Glutamatergic neuron (in vitro differentiated cells): ENCODE data around the gene PI4KA. TPM values are rescaled to one million over a fixed set of nuclear protein-coding genes. Genes with fewer than 3 reads are reported as not detected.

ENCODE experiments used
- DNase-seq: peaks from one replicate; pipeline ENCODE4 v3.0.0; 2022
- H3K27ac Mint-ChIP-seq: one replicate; pipeline ENCODE4 v1.8.0; 2020; ENCODE audit warnings: mild to moderate bottlenecking, mixed read lengths, inconsistent platforms; ENCODE audit not compliant: unreplicated experiment
- H3K27me3 Mint-ChIP-seq: one replicate; pipeline ENCODE4 v1.8.0; 2020; ENCODE audit warnings: mild to moderate bottlenecking, moderate library complexity, mixed read lengths, inconsistent platforms; ENCODE audit not compliant: unreplicated experiment
- H3K36me3 Mint-ChIP-seq: one replicate; pipeline ENCODE4 v1.8.0; 2020; ENCODE audit warnings: mild to moderate bottlenecking, mixed read lengths, inconsistent platforms; ENCODE audit not compliant: unreplicated experiment
- H3K4me1 Mint-ChIP-seq: one replicate; pipeline ENCODE4 v1.8.0; 2020; ENCODE audit warnings: mild to moderate bottlenecking, low read depth, mixed read lengths, inconsistent platforms; ENCODE audit not compliant: unreplicated experiment
- H3K4me3 Mint-ChIP-seq: one replicate; pipeline ENCODE4 v1.8.0; 2020; ENCODE audit warnings: mild to moderate bottlenecking, mixed read lengths, inconsistent platforms; ENCODE audit not compliant: unreplicated experiment
- H3K9me3 Mint-ChIP-seq: one replicate; pipeline ENCODE4 v1.8.0; 2020; ENCODE audit warnings: mild to moderate bottlenecking, moderate library complexity, mixed read lengths, inconsistent platforms; ENCODE audit not compliant: unreplicated experiment
- long read RNA-seq: library from polyadenylated mRNA; unstranded; transcript quantifications from one replicate; pipeline ENCODE4 v2.0.0, GENCODE V29; 2020; ENCODE audit not compliant: unreplicated experiment
- total RNA-seq: library from RNA; stranded (reverse); fragmentation: NEBNext Ultra II Directional; extraction: Animal tissue kit (Norgen Biotek cat#: 25700); gene quantifications from one replicate; pipeline ENCODE4 v1.2.1, GENCODE V29; 2021; ENCODE audit not compliant: unreplicated experiment
- TF ChIP-seq, protein P1 (sequence below): fragments of 200-600 bp; sonication (generic); IDR thresholded peaks from one replicate; pipeline ENCODE4 v1.5.0; 2021; ENCODE audit not compliant: partially characterized antibody, unreplicated experiment

PI4KA gene
- total RNA-seq: 165 TPM
- long read RNA-seq, partial matches to known transcripts: 3 of 4 reads
- long read RNA-seq, other reads (novel, unspliced or antisense): 1 of 4 reads

DNA sequence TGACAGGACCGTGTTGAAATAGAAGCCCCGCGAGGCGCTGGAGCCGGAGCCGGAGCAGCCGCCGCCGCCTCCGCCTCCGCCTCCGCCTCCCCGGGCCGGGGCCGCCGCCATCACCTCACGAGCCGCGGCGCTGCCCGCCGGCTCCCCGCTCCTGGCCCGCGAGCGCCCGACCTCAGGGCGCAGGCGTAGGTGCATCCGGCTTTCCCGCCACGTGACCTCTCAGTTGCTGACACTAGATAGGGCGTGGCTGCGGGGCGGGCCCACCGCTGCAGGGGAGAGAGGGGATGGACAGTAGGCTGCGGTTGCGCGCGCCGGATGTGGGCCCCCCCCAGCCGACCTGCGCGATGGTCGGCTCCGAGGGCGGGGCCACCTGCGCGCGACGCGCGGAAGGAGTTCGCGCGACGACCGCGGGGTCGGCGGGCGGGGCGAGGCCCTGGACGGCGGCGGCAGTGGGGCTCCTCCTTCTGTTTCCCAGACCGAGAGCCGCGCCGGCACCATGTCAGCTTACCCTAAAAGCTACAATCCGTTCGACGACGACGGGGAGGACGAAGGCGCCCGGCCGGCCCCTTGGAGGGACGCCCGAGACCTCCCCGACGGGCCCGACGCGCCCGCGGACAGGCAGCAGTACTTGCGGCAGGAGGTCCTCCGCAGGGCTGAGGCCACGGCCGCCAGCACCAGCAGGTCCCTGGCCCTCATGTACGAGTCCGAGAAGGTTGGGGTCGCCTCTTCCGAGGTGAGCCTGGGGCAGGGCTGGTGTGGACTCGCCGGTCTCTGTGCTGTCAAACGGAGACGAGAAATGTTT, at the start of gene PI4KA, which contains the start of gene SNAP29:
PI4KA (minus strand) TSS at position 197 of the 802 bp plus-strand sequence; CDS start at position 111, 86 bp downstream.
SNAP29 (plus strand) TSS at position 393 of the 802 bp plus-strand sequence; CDS start at position 497, 104 bp downstream.
- H3K27ac Mint-ChIP-seq: peak within 1 kb of the TSS; percentile 87
- H3K9me3 Mint-ChIP-seq: no peaks in the 10 kb centered on the region
- peaks cover 15% of the 10 kb centered on the region for H3K4me1 Mint-ChIP-seq
- no peaks in the 10 kb centered on the region for H3K36me3 Mint-ChIP-seq
- peak; percentile 98 for DNase-seq
- TF ChIP-seq, protein P1, sequence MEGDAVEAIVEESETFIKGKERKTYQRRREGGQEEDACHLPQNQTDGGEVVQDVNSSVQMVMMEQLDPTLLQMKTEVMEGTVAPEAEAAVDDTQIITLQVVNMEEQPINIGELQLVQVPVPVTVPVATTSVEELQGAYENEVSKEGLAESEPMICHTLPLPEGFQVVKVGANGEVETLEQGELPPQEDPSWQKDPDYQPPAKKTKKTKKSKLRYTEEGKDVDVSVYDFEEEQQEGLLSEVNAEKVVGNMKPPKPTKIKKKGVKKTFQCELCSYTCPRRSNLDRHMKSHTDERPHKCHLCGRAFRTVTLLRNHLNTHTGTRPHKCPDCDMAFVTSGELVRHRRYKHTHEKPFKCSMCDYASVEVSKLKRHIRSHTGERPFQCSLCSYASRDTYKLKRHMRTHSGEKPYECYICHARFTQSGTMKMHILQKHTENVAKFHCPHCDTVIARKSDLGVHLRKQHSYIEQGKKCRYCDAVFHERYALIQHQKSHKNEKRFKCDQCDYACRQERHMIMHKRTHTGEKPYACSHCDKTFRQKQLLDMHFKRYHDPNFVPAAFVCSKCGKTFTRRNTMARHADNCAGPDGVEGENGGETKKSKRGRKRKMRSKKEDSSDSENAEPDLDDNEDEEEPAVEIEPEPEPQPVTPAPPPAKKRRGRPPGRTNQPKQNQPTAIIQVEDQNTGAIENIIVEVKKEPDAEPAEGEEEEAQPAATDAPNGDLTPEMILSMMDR: no peak
- peak within 1 kb of the TSS; percentile 95 for H3K4me3 Mint-ChIP-seq
- peaks cover 9% of the 10 kb centered on the region for H3K27me3 Mint-ChIP-seq

DNA sequence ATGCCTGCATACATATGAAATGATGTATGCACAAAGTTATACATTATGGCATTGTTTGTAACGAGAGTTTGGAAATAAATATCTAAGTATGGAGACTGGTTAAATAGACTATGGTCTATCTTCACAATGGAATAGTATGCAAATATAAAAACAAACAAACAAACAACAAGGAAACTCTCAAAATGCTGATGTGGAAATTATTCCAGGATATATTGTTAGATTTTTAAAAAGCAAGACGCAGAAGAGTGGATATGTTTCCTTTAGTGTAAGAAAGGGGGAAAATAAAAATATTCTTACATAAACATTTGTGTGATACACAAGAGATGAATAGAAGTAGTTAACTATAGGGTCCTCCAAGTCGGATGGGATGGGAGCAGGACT, 47.8 kb upstream of the PI4KA start:
- Mint-ChIP-seq H3K36me3 (no peaks in the 10 kb centered on the region), H3K4me1 (no peaks in the 10 kb centered on the region), H3K4me3 (no peak overlapping the region), H3K27ac (no peak overlapping the region), H3K27me3 (peaks cover 2% of the 10 kb centered on the region), H3K9me3 (no peaks in the 10 kb centered on the region)
- no peak for DNase-seq
- TF ChIP-seq, protein P1: no peak

DNA sequence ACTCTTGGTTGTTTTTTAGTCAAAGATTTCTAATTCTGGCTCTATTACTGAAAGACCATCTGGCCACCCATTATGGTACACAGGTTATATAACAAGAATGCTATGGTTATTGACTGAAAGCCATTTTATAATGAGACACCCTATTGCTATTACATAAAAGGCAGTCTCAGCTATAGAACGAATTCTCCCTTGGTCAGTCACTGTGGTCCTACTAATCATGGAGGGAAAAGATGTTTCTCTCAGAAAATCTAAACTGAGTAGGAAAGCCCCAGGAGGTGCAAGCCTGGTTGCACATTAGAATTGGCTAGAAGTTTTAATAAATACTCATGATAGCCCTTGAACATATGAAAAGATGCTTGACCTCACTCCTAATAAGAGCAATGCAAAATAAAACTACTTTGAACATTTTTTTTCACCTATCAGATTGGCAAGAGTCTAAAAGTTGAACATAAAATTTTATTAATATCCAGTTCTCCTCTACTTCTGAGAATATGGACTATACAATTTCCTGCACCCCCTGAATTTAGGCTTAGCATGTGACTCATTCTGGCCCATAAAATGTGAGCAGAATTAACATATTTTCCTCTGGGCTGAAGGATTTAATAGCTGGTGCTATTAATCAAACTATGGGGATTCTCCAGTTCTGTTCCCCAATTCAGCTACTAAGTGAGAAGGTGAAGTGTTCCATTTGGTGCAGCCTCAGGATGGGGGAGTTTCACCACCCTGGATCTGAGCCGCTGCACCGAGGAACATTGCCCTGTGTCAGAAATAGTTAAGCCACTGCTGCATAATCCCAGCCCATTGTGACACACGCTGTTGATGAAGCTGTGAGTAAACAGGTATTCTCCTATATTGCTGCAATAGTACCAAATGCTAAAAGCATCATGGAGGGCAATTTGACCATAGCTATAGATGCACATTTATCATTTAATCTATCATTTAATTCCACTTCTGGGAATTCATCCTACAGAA, 47.1 kb upstream of the PI4KA start:
- H3K27ac Mint-ChIP-seq: no peak overlapping the region
- no peak for DNase-seq
- no peaks in the 10 kb centered on the region for H3K4me1 Mint-ChIP-seq
- no peak overlapping the region for H3K4me3 Mint-ChIP-seq
- TF ChIP-seq, protein P1: no peak
- H3K9me3 Mint-ChIP-seq: no peaks in the 10 kb centered on the region
- H3K36me3 Mint-ChIP-seq: no peaks in the 10 kb centered on the region
- peaks cover 2% of the 10 kb centered on the region for H3K27me3 Mint-ChIP-seq

DNA sequence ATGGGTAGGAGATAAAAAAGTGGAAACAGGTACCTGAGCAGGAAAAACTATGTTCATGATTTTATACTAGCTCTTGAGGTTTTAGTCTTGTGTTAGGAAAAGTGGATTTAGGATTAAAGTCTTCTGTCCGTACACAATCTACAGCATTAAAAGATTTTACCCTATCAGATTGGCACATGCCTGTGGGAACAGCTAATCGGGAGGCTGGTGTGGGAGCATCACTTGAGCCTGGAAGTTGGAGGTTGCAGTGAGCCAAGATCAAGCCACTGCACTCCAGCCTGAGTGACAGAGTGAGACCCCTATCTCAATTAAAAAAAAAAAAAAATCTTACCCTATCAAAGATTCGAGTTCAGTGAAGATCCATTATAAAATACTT, 46.4 kb upstream of the PI4KA start:
- H3K27ac Mint-ChIP-seq: no peak overlapping the region
- no peaks in the 10 kb centered on the region for H3K9me3 Mint-ChIP-seq

More for the DNA sequence above, 46.4 kb upstream of the PI4KA start:
- no peak for DNase-seq
- Mint-ChIP-seq H3K27me3 (peaks cover 2% of the 10 kb centered on the region), H3K4me3 (no peak overlapping the region), H3K36me3 (no peaks in the 10 kb centered on the region), H3K4me1 (no peaks in the 10 kb centered on the region)
- TF ChIP-seq, protein P1: no peak
